ENCODE data around the gene FGGY. TPM values are rescaled to one million over a fixed set of nuclear protein-coding genes. Genes with fewer than 3 reads are reported as not detected.

FGGY gene
- total and polyA plus RNA-seq, 4 donors: 16.0 to 67.0 (median 43.4) TPM

DNA sequence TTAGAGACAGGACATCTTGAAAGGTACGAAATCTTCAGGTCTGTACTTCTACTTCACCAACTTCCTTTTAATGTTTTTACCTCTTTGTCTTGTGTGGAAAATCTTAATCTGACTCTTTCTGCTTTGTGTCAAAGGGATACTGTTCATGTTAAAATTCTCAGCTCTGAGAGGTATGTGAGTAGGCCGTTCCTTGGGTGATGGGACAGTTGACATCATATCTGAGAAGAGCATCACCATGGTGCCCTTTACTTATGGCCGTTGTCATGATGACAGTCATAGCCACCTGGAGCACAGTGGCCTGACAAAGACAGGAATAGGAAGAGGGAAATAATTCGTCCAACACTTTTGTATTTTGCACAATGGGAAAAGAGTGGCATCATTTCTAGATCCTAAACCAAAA, 145.6 kb downstream of the FGGY start:
- no peak overlapping the region for H3K27ac ChIP-seq (ENCODE audit: low read depth in 1 of 2, low read length in 2 of 2)
- 95% methylated on average over 4 of the region's 4 CpGs for WGBS
- H3K27me3 ChIP-seq (ENCODE audit: control insufficient read depth in 4 of 4, insufficient read depth in 4 of 4, low read length in 3 of 4): no peaks in the 10 kb centered on the region
- no peaks in the 10 kb centered on the region for H3K9me3 ChIP-seq (ENCODE audit: control insufficient read depth in 4 of 4, low read length in 3 of 4)
- no peak for DNase-seq (ENCODE audit: low spot score)
- H3K4me3 ChIP-seq (ENCODE audit: low read depth in 1 of 3, low read length in 3 of 3): no peak overlapping the region
- no peak overlapping the region for H3K9ac ChIP-seq (ENCODE audit: low read depth in 1 of 2, low read length in 2 of 2)
- H3K4me1 ChIP-seq (ENCODE audit: control insufficient read depth in 4 of 4, insufficient read depth in 4 of 4, low read length in 3 of 4): peaks cover 0 to 3% (median 0%) of the 10 kb centered on the region in 4 donors
- H3K36me3 ChIP-seq (ENCODE audit: control insufficient read depth in 4 of 4, insufficient read depth in 3 of 4, low read depth in 1 of 4, low read length in 3 of 4): no peaks in the 10 kb centered on the region
- TF ChIP-seq ZBTB33 (IDR thresholded peaks at IDR 0.05) (no peak), GABPA (IDR thresholded peaks at IDR 0.05 in 1 of 2, conservative IDR thresholded peaks at IDR 0.05 in 1 of 2) (no peak), JUND (IDR thresholded peaks at IDR 0.05) (no peak), HNF4A (conservative IDR thresholded peaks at IDR 0.05) (no peak), TAF1 (conservative IDR thresholded peaks at IDR 0.05) (no peak), YY1 (IDR thresholded peaks at IDR 0.05) (no peak), NR2F2 (IDR thresholded peaks at IDR 0.05) (no peak), RAD21 (IDR thresholded peaks at IDR 0.05) (no peak), FOXA2 (IDR thresholded peaks at IDR 0.05) (no peak), SP1 (IDR thresholded peaks at IDR 0.05) (no peak), EGR1 (IDR thresholded peaks at IDR 0.05; ENCODE audit: low read depth in 2 of 2) (no peak), HNF4G (IDR thresholded peaks at IDR 0.05) (no peak)
- TF ChIP-seq, protein P1, sequence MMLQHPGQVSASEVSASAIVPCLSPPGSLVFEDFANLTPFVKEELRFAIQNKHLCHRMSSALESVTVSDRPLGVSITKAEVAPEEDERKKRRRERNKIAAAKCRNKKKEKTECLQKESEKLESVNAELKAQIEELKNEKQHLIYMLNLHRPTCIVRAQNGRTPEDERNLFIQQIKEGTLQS (IDR thresholded peaks at IDR 0.05): no peak
- TF ChIP-seq, protein P2, sequence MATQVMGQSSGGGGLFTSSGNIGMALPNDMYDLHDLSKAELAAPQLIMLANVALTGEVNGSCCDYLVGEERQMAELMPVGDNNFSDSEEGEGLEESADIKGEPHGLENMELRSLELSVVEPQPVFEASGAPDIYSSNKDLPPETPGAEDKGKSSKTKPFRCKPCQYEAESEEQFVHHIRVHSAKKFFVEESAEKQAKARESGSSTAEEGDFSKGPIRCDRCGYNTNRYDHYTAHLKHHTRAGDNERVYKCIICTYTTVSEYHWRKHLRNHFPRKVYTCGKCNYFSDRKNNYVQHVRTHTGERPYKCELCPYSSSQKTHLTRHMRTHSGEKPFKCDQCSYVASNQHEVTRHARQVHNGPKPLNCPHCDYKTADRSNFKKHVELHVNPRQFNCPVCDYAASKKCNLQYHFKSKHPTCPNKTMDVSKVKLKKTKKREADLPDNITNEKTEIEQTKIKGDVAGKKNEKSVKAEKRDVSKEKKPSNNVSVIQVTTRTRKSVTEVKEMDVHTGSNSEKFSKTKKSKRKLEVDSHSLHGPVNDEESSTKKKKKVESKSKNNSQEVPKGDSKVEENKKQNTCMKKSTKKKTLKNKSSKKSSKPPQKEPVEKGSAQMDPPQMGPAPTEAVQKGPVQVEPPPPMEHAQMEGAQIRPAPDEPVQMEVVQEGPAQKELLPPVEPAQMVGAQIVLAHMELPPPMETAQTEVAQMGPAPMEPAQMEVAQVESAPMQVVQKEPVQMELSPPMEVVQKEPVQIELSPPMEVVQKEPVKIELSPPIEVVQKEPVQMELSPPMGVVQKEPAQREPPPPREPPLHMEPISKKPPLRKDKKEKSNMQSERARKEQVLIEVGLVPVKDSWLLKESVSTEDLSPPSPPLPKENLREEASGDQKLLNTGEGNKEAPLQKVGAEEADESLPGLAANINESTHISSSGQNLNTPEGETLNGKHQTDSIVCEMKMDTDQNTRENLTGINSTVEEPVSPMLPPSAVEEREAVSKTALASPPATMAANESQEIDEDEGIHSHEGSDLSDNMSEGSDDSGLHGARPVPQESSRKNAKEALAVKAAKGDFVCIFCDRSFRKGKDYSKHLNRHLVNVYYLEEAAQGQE (IDR thresholded peaks at IDR 0.05): no peak
- TF ChIP-seq, protein P3, sequence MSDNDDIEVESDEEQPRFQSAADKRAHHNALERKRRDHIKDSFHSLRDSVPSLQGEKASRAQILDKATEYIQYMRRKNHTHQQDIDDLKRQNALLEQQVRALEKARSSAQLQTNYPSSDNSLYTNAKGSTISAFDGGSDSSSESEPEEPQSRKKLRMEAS (IDR thresholded peaks at IDR 0.05): no peak

GRCh38 chr1:59443310-59443709, 146.4 kb downstream of the FGGY start:
- Histone ChIP-seq H3K4me3 (ENCODE audit: low read depth in 1 of 3, low read length in 3 of 3) (no peak overlapping the region), H3K27me3 (ENCODE audit: control insufficient read depth in 4 of 4, insufficient read depth in 4 of 4, low read length in 3 of 4) (no peaks in the 10 kb centered on the region), H3K9me3 (ENCODE audit: control insufficient read depth in 4 of 4, low read length in 3 of 4) (no peaks in the 10 kb centered on the region), H3K9ac (ENCODE audit: low read depth in 1 of 2, low read length in 2 of 2) (no peak overlapping the region), H3K36me3 (ENCODE audit: control insufficient read depth in 4 of 4, insufficient read depth in 3 of 4, low read depth in 1 of 4, low read length in 3 of 4) (no peaks in the 10 kb centered on the region), H3K4me1 (ENCODE audit: control insufficient read depth in 4 of 4, insufficient read depth in 4 of 4, low read length in 3 of 4) (no peaks in the 10 kb centered on the region), H3K27ac (ENCODE audit: low read depth in 1 of 2, low read length in 2 of 2) (no peak overlapping the region)
- DNase-seq (ENCODE audit: low spot score): no peak
- WGBS: 74% methylated on average over 1 of the region's 1 CpG
- TF ChIP-seq EGR1 (IDR thresholded peaks at IDR 0.05; ENCODE audit: low read depth in 2 of 2) (no peak), TAF1 (conservative IDR thresholded peaks at IDR 0.05) (no peak), RXRA (IDR thresholded peaks at IDR 0.05) (no peak), FOXA1 (IDR thresholded peaks at IDR 0.05) (no peak)
- TF ChIP-seq, protein P3 (IDR thresholded peaks at IDR 0.05): no peak
- TF ChIP-seq, protein P1 (IDR thresholded peaks at IDR 0.05): no peak

All from liver (tissue), 9 donors.